Measurements from ENCODE around the gene TBC1D22A.

- TF ChIP-seq CTCF (conservative IDR thresholded peaks at IDR 0.05; ENCODE audit: low read length) (no peak), EZH2phosphoT487 (IDR thresholded peaks at IDR 0.05; ENCODE audit: borderline replicate concordance, low read depth, low read length) (no peak)
These were observed 34.2 kb downstream of the TBC1D22A start for GRCh38 chr22:46796566-46797195.

Measured in OCI-LY7 (cell line).